GM18511 (cell line): ENCODE results near the gene PIK3C2G.

ENCODE experiments used
- ATAC-seq: cut with Tn5 transposase; IDR thresholded peaks from one replicate; pipeline ENCODE4 v1.9.1; 2021; ENCODE audit warnings: mild to moderate bottlenecking, moderate library complexity; ENCODE audit not compliant: unreplicated experiment

The PIK3C2G gene

GRCh38 chr12:18340786-18341185, 79.5 kb downstream of the PIK3C2G start:
- ATAC-seq, result no peak

GRCh38 chr12:18343708-18344107, 82.4 kb downstream of the PIK3C2G start:
- no peak for ATAC-seq

GRCh38 chr12:18345021-18345735, 83.9 kb downstream of the PIK3C2G start:
- no peak for ATAC-seq

- ATAC-seq, result no peak
These were observed 91.0 kb downstream of the PIK3C2G start for GRCh38 chr12:18352312-18352711.

GRCh38 chr12:18355429-18355828, 94.1 kb downstream of the PIK3C2G start:
- ATAC-seq, result no peak

- no peak for ATAC-seq
These were observed 96.8 kb downstream of the PIK3C2G start for GRCh38 chr12:18358077-18358476.

GRCh38 chr12:18358930-18359329, 97.6 kb downstream of the PIK3C2G start:
- no peak for ATAC-seq

- ATAC-seq, result no peak
These were observed 100.1 kb downstream of the PIK3C2G start for GRCh38 chr12:18361433-18361832.

- ATAC-seq, result no peak
These were observed 102.0 kb downstream of the PIK3C2G start for GRCh38 chr12:18363321-18363720.

GRCh38 chr12:18368594-18368993, 107.3 kb downstream of the PIK3C2G start:
- no peak for ATAC-seq

- no peak for ATAC-seq
These were observed 111.9 kb downstream of the PIK3C2G start for GRCh38 chr12:18373181-18373580.

GRCh38 chr12:18375131-18375530, 113.8 kb downstream of the PIK3C2G start:
- ATAC-seq, result no peak

GRCh38 chr12:18375583-18375982, 114.3 kb downstream of the PIK3C2G start:
- ATAC-seq, result no peak

GRCh38 chr12:18382236-18382885, 121.0 kb downstream of the PIK3C2G start:
- ATAC-seq, result no peak

GRCh38 chr12:18383203-18383602, 121.9 kb downstream of the PIK3C2G start:
- no peak for ATAC-seq

- ATAC-seq, result no peak
These were observed 126.4 kb downstream of the PIK3C2G start for GRCh38 chr12:18387706-18388105.

- ATAC-seq, result no peak
These were observed 128.5 kb downstream of the PIK3C2G start for GRCh38 chr12:18389820-18390219.

GRCh38 chr12:18391151-18391550, 129.8 kb downstream of the PIK3C2G start:
- no peak for ATAC-seq

GRCh38 chr12:18394742-18395141, 133.4 kb downstream of the PIK3C2G start:
- ATAC-seq, result no peak

GRCh38 chr12:18400186-18400585, 138.9 kb downstream of the PIK3C2G start:
- ATAC-seq, result no peak

- ATAC-seq, result no peak
These were observed 141.7 kb downstream of the PIK3C2G start for GRCh38 chr12:18402872-18403611.

- no peak for ATAC-seq
These were observed 150.1 kb downstream of the PIK3C2G start for GRCh38 chr12:18411453-18411852.
